ENCODE results near the gene TNFRSF25. TPM values are rescaled to one million over a fixed set of nuclear protein-coding genes. Genes with fewer than 3 reads are reported as not detected.

The TNFRSF25 gene
- total RNA-seq, 1 experiment from 2014 or later: 19.5 TPM

- POLR2A ChIA-PET: interaction anchor here (0.6 kb wide), 1 partner anchor 290 kb away, joined by 3 read pairs; no protein-coding TSS in a partner anchor
- Mint-ChIP-seq H3K27me3 (ENCODE audit: low read depth) (peaks cover under 1% of the 10 kb centered on the region), H3K36me3 (no peaks in the 10 kb centered on the region), H3K4me3 (no peak overlapping the region), H3K4me1 (no peaks in the 10 kb centered on the region), H3K27ac (no peak overlapping the region), H3K9me3 (no peaks in the 10 kb centered on the region)
- ATAC-seq (no peak), DNase-seq (ENCODE audit: low spot score) (no peak)
- no peak for TF ChIP-seq ETV6 (CRISPR knock-in tag; IDR thresholded peaks at IDR 0.05)
- TF ChIP-seq NR2C2 (CRISPR knock-in tag; IDR thresholded peaks at IDR 0.05): no peak
- no peak for TF ChIP-seq IRF2 (CRISPR knock-in tag; IDR thresholded peaks at IDR 0.05; ENCODE audit: borderline replicate concordance, low read depth)
- TF ChIP-seq ZBTB21 (CRISPR knock-in tag; IDR thresholded peaks at IDR 0.05; ENCODE audit: borderline replicate concordance): no peak
- TF ChIP-seq ZMAT4 (CRISPR knock-in tag; IDR thresholded peaks at IDR 0.05): no peak
- no peak for TF ChIP-seq PRRX2 (CRISPR knock-in tag; IDR thresholded peaks at IDR 0.05)
- TF ChIP-seq E2F4 (CRISPR knock-in tag; IDR thresholded peaks at IDR 0.05; ENCODE audit: borderline replicate concordance, low read depth): no peak
- no peak for TF ChIP-seq ZNF232 (CRISPR knock-in tag; IDR thresholded peaks at IDR 0.05)
- no peak for TF ChIP-seq HMGA2 (CRISPR knock-in tag; IDR thresholded peaks at IDR 0.05)
- TF ChIP-seq FOXP4 (CRISPR knock-in tag; IDR thresholded peaks at IDR 0.05): no peak
- no peak for TF ChIP-seq TEAD4 (CRISPR knock-in tag; IDR thresholded peaks at IDR 0.05)
- CTCF ChIA-PET: interaction anchor here (0.6 to 5.3 kb wide), 4 partner anchors 18 to 92 kb away, joined by 4 to 25 read pairs (median 5); no protein-coding TSS in a partner anchor
Observed at GRCh38 chr1:6506210-6507036, 40.5 kb upstream of the TNFRSF25 start.

GRCh38 chr1:6505367-6506209 is 39.6 kb upstream of the TNFRSF25 start:
- CTCF ChIA-PET: interaction anchor here (1.1 to 5.3 kb wide), 4 partner anchors 17 to 702 kb away, joined by 3 to 25 read pairs (median 4); partner anchors contain the start of gene NOL9
- Mint-ChIP-seq H3K9me3 (no peaks in the 10 kb centered on the region), H3K27me3 (ENCODE audit: low read depth) (peaks cover 3% of the 10 kb centered on the region), H3K27ac (no peak overlapping the region), H3K4me1 (no peaks in the 10 kb centered on the region), H3K4me3 (no peak overlapping the region), H3K36me3 (no peaks in the 10 kb centered on the region)
- DNase-seq (ENCODE audit: low spot score): no peak
- POLR2A ChIA-PET: no interaction called here
- ATAC-seq: no peak
- no peak for TF ChIP-seq ZNF121 (CRISPR knock-in tag; IDR thresholded peaks at IDR 0.05)
- no peak for TF ChIP-seq SP1 (CRISPR knock-in tag; conservative IDR thresholded peaks at IDR 0.05)
- no peak for TF ChIP-seq GRHL2 (CRISPR knock-in tag; IDR thresholded peaks at IDR 0.05; ENCODE audit: insufficient replicate concordance, severe bottlenecking)
- TF ChIP-seq FOXJ3 (CRISPR knock-in tag; IDR thresholded peaks at IDR 0.05; ENCODE audit: borderline replicate concordance): no peak
- TF ChIP-seq CDX4 (CRISPR knock-in tag; IDR thresholded peaks at IDR 0.05; ENCODE audit: borderline replicate concordance): no peak
- no peak for TF ChIP-seq ATF2 (CRISPR knock-in tag; IDR thresholded peaks at IDR 0.05; ENCODE audit: borderline replicate concordance, low read depth)
- TF ChIP-seq JAZF1 (CRISPR knock-in tag; IDR thresholded peaks at IDR 0.05): no peak
- no peak for TF ChIP-seq ATF6 (CRISPR knock-in tag; IDR thresholded peaks at IDR 0.05)
- TF ChIP-seq KAT7 (CRISPR knock-in tag; IDR thresholded peaks at IDR 0.05; ENCODE audit: borderline replicate concordance): no peak
- TF ChIP-seq HMGA2 (CRISPR knock-in tag; IDR thresholded peaks at IDR 0.05): no peak
- TF ChIP-seq ZNF416 (CRISPR knock-in tag; IDR thresholded peaks at IDR 0.05): no peak
- no peak for TF ChIP-seq E2F5 (CRISPR knock-in tag; IDR thresholded peaks at IDR 0.05)
- TF ChIP-seq GTF2I (CRISPR knock-in tag; conservative IDR thresholded peaks at IDR 0.05): no peak
- TF ChIP-seq SMAD3 (CRISPR knock-in tag; IDR thresholded peaks at IDR 0.05; ENCODE audit: borderline replicate concordance): no peak
